Rectal smooth muscle tissue (tissue), 1 donor: ENCODE data around the gene NHS.

Experiments used
- H3K27ac ChIP-seq: one replicate; pipeline ENCODE4 v1.7.0; 2013; ENCODE audit warnings: low read depth, low read length, inconsistent platforms
- H3K27me3 ChIP-seq: one replicate; pipeline ENCODE4 v1.7.0; 2013; ENCODE audit warnings: low read length; ENCODE audit not compliant: control insufficient read depth, insufficient read depth
- H3K36me3 ChIP-seq: one replicate; pipeline ENCODE4 v1.7.0; 2013; ENCODE audit warnings: low read length; ENCODE audit not compliant: control insufficient read depth, insufficient read depth
- H3K4me1 ChIP-seq: one replicate; pipeline ENCODE4 v1.7.0; 2013; ENCODE audit warnings: low read length; ENCODE audit not compliant: control insufficient read depth, insufficient read depth
- H3K4me3 ChIP-seq: one replicate; pipeline ENCODE4 v1.7.0; 2013; ENCODE audit warnings: low read length
- H3K9ac ChIP-seq: one replicate; pipeline ENCODE4 v1.7.0; 2013; ENCODE audit warnings: low read length

NHS gene

DNA sequence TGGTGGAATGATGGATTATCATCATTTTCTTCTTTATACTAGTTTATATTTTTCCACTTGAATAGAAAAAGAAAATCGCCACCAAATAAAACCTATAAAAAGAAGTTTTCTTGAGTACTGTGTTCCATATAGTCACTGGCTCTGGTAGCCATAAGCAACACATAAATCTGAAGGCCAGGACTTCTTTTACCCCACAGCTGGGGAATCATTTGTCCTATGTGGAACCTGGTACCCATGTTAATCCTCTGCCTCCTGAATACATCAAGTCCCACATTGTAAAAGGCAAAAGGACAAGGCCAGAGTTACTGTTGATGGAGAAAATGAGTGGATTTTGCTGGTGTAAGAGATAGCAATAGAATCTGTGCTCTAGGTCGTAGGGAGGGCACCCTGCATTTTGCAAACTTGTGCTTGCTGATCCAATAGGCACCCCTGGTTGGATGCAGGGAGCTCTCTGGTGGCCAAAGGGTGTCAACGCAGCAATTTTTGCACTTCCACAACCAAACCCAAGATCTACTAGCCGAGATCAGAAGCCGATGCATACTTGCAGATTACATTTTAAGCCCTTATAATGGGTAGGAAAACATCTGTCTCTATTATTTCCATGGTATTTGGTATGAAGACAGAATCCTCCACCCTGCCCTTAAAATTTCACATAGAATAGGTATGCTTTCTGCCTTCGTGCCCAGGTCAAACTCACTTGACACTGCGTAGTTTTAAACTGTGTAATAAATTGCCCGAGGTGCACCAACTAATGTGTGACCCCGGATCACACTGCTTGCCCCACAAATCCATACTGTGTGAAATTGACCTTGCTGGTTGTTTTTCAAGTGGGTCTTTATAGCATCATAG is 216.1 kb downstream of the NHS start:
- Histone ChIP-seq H3K4me1 (no peaks in the 10 kb centered on the region), H3K4me3 (peak overlapping the region; percentile 20), H3K36me3 (no peaks in the 10 kb centered on the region), H3K27ac (peak overlapping the region; percentile 41), H3K9ac (no peak overlapping the region), H3K27me3 (no peaks in the 10 kb centered on the region)

GRCh38 chrX:17591741-17592110 is 216.7 kb downstream of the NHS start:
- Histone ChIP-seq H3K36me3 (no peaks in the 10 kb centered on the region), H3K4me1 (no peaks in the 10 kb centered on the region), H3K4me3 (peak overlapping the region; percentile 20), H3K27me3 (no peaks in the 10 kb centered on the region), H3K9ac (no peak overlapping the region), H3K27ac (peak overlapping the region; percentile 68)

DNA sequence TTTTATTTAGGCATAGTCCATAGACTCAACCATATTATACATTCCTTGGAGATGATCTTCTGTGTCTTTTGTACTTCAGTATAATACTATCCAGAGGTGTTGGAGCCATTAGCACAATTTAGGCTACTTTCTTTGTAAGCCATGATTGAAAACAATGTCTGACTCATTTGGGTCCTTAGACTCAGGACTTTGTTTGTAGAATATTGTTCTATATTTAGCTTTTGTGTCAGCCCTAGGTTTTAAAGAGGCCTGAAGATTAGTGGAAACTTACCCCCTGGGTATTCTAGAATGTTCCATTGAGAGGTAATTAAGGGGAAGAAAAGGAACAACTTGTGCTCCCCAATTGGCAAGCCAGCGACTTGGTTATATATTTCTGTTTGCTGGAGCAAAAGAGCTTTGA is 217.1 kb downstream of the NHS start:
- peak overlapping the region; percentile 68 for H3K27ac ChIP-seq
- no peak overlapping the region for H3K4me3 ChIP-seq
- H3K9ac ChIP-seq, result no peak overlapping the region
- H3K36me3 ChIP-seq, result no peaks in the 10 kb centered on the region
- no peaks in the 10 kb centered on the region for H3K4me1 ChIP-seq
- no peaks in the 10 kb centered on the region for H3K27me3 ChIP-seq

- H3K4me3 ChIP-seq, result no peak overlapping the region
- no peaks in the 10 kb centered on the region for H3K27me3 ChIP-seq
- no peak overlapping the region for H3K9ac ChIP-seq
- peaks cover 4% of the 10 kb centered on the region for H3K4me1 ChIP-seq
- no peaks in the 10 kb centered on the region for H3K36me3 ChIP-seq
- no peak overlapping the region for H3K27ac ChIP-seq
Measured at GRCh38 chrX:17594693-17595092, 219.7 kb downstream of the NHS start.

DNA sequence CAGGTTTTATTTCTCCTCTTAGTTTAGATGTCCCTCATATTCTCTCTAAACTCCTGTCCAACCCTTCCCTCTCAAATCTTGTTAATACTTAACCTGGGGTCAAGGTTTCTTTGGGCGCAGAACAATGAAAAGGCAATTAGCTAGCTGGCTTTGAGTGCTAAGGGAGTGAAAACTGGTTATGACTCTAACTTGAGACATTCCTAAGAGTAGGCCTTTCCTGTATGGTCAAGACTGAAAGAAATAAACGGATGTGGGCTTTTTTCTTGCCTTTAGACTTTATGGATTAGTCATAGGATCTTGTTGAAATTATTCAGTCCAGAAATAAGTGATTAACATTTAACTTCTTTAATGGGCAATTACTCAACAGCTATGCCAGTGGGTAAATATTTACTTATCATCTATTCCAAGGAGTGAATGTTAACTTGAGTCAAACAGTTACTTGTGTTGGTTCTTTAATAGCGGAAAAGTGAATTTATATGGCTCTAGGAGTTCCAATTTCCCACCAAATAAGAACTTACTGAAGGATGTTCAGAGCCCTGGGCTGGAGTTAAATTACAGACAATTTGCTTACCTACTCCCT is 220.5 kb downstream of the NHS start:
- H3K27ac ChIP-seq, result no peak overlapping the region

GRCh38 chrX:17596061-17596460 is 221.1 kb downstream of the NHS start:
- peaks cover 4% of the 10 kb centered on the region for H3K4me1 ChIP-seq
- no peak overlapping the region for H3K27ac ChIP-seq

More for the DNA sequence above, 220.5 kb downstream of the NHS start:
- H3K4me1 ChIP-seq, result peaks cover 4% of the 10 kb centered on the region
- no peaks in the 10 kb centered on the region for H3K27me3 ChIP-seq
- H3K9ac ChIP-seq, result no peak overlapping the region
- H3K36me3 ChIP-seq, result no peaks in the 10 kb centered on the region
- no peak overlapping the region for H3K4me3 ChIP-seq

GRCh38 chrX:17596546-17597205 is 221.7 kb downstream of the NHS start:
- H3K36me3 ChIP-seq, result no peaks in the 10 kb centered on the region
- H3K4me1 ChIP-seq, result peaks cover 4% of the 10 kb centered on the region
- H3K27ac ChIP-seq, result no peak overlapping the region
- no peaks in the 10 kb centered on the region for H3K27me3 ChIP-seq
- H3K4me3 ChIP-seq, result no peak overlapping the region
- no peak overlapping the region for H3K9ac ChIP-seq

More at GRCh38 chrX:17596061-17596460, 221.1 kb downstream of the NHS start:
- Histone ChIP-seq H3K27me3 (no peaks in the 10 kb centered on the region), H3K36me3 (no peaks in the 10 kb centered on the region), H3K4me3 (no peak overlapping the region), H3K9ac (no peak overlapping the region)

DNA sequence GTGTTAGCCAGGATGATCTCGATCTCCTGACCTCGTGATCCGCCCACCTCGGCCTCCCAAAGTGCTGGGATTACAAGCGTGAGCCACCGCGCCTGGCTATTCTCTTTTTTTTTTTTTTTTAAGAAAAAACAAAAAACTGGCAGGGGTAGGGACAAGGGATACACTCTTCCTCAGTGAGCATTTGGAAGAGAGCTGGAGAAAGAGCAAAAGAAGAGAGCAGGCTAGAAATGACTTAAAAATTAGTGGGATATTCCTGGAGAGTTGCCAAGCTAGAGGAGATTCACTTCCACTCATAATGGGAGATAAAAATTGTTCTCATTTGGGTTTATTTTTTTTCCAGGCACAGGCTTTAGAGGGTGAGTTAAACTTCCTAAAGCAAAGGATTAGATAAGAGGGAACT is 222.3 kb downstream of the NHS start:
- H3K27ac ChIP-seq, result peak overlapping the region; percentile 46

GRCh38 chrX:17597836-17598439 is 222.9 kb downstream of the NHS start:
- H3K27ac ChIP-seq, result peak overlapping the region; percentile 46

More for the DNA sequence above, 222.3 kb downstream of the NHS start:
- Histone ChIP-seq H3K36me3 (no peaks in the 10 kb centered on the region), H3K4me3 (no peak overlapping the region), H3K9ac (no peak overlapping the region), H3K27me3 (no peaks in the 10 kb centered on the region), H3K4me1 (peaks cover 4% of the 10 kb centered on the region)

DNA sequence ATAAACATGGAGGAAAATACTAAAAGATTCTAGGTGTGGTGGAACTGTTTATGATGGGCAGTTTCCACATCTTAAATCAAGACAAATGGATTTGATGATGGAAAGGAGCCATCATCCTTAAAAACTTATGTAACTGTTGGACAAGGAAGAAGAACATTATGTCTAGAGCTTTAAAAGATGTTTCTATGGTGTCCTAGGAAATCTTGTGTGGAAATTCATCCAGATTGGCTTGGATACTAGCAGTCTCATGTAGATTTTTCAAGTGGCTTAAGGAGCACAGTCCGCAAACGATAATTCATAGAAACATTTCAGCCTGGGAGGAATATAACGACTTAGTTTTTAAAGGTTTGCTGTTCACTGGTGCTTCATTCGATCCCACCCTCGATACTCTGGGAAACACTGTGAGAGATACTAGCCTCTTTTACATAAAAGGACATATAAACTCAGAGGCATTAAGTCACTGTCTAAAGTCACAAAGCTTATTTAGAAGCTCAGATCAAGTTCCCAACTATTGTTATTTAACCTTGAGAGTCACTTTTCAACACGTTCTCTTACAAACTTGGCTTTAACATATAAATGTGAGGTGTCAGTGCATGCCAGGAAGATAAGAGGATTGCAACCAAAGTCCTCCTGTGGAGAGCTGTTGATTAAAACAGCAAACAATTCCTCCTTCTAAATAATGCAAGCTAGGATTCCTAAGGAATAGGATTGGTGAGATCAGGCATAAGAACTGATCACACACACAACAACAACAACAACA is 226.6 kb downstream of the NHS start:
- Histone ChIP-seq H3K27me3 (no peaks in the 10 kb centered on the region), H3K36me3 (no peaks in the 10 kb centered on the region), H3K4me1 (peaks cover 4% of the 10 kb centered on the region), H3K9ac (no peak overlapping the region), H3K4me3 (no peak overlapping the region), H3K27ac (no peak overlapping the region)

More at GRCh38 chrX:17597836-17598439, 222.9 kb downstream of the NHS start:
- Histone ChIP-seq H3K9ac (no peak overlapping the region), H3K36me3 (no peaks in the 10 kb centered on the region), H3K4me1 (peaks cover 4% of the 10 kb centered on the region), H3K4me3 (no peak overlapping the region), H3K27me3 (no peaks in the 10 kb centered on the region)

- Histone ChIP-seq H3K4me1 (peaks cover 4% of the 10 kb centered on the region), H3K36me3 (no peaks in the 10 kb centered on the region), H3K27ac (no peak overlapping the region), H3K9ac (no peak overlapping the region), H3K4me3 (no peak overlapping the region), H3K27me3 (no peaks in the 10 kb centered on the region)
Measured at GRCh38 chrX:17602245-17602644, 227.2 kb downstream of the NHS start.

GRCh38 chrX:17603196-17603595 is 228.2 kb downstream of the NHS start:
- Histone ChIP-seq H3K27ac (no peak overlapping the region), H3K27me3 (no peaks in the 10 kb centered on the region), H3K9ac (no peak overlapping the region), H3K36me3 (no peaks in the 10 kb centered on the region), H3K4me3 (no peak overlapping the region), H3K4me1 (peaks cover 4% of the 10 kb centered on the region)
